Measurements from ENCODE around the gene ATXN7. TPM values are rescaled to one million over a fixed set of nuclear protein-coding genes. Genes with fewer than 3 reads are reported as not detected.

ATXN7 gene
- total and polyA plus RNA-seq, 2 of the 13 experiments (the other 11 are each of a cell fraction or from before 2014, with no cell fraction given) = 13.8 to 20.0 TPM

DNA sequence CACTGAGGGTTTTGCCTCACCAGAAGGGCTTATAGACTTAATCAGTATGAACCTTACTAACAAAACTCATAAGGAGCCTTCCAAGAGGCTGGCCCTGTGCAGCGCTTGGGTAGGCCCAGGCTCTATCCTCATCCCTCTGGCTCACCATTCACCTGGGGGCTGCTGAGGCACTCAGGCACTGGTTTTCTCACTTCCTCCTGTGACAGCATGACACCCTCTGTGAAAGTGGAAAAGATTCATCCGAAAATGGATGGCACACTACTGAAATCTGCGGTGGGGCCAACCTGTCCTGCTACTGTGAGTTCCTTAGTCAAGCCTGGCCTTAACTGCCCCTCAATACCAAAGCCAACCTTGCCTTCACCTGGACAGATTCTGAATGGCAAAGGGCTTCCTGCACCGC, 118.3 kb downstream of the ATXN7 start:
- no peaks in the 10 kb centered on the region for H3K9me3 ChIP-seq (ENCODE audit: low read length)
- peaks cover under 1% of the 10 kb centered on the region; the same call in 1 of the 2 replicates for H3K4me1 ChIP-seq (ENCODE audit: insufficient read depth, low read length)
- ATAC-seq (no peak), FAIRE-seq (no peak), DNase-seq (ENCODE audit: low spot score) (no peak)
- in situ Hi-C loops (cut with HindIII; ENCODE audit: extremely low pct_ligation_motif_present, low pct_unique_long_range_greater_than_20kb) = no loop called here
- no TSS peak for BruUV-seq (replicated peaks)
- H2AFZ ChIP-seq (ENCODE audit: low read length) = no peak overlapping the region
- H4K20me1 ChIP-seq (ENCODE audit: insufficient read depth, low read length) = no peaks in the 10 kb centered on the region
- peaks cover 7% of the 10 kb centered on the region for H3K79me2 ChIP-seq (ENCODE audit: insufficient read depth, low read length)
- no peak overlapping the region for H3K9ac ChIP-seq (ENCODE audit: insufficient read depth, low read depth, low read length)
- no peak overlapping the region for H3K4me2 ChIP-seq (ENCODE audit: low read depth, low read length)
- H3K27ac ChIP-seq (ENCODE audit: extremely low read length, insufficient read depth, low read length) = no peak overlapping the region
- WGBS (ENCODE audit: low lambda C conversion rate) = 98% methylated on average over 4 of the region's 4 CpGs
- ChIA-PET CTCF (ENCODE audit: low intra/inter-chr PET ratio, low total read pairs) (no interaction called here), POLR2A (no interaction called here)
- peaks cover 20 to 63% of the 10 kb centered on the region in 2 experiments for H3K36me3 ChIP-seq (replicated peaks in 1 of 2; ENCODE audit: control insufficient read depth in 1 of 2, insufficient read depth in 2 of 2, low read length in 2 of 2)
- TF ChIP-seq BCL6 (CRISPR knock-in tag; IDR thresholded peaks at IDR 0.05) (no peak), ETV5 (CRISPR knock-in tag; IDR thresholded peaks at IDR 0.05; ENCODE audit: borderline replicate concordance) (no peak)
- H3K27me3 ChIP-seq (ENCODE audit: control insufficient read depth in 1 of 2, insufficient read depth in 2 of 2, low read length in 2 of 2) = no peaks in the 10 kb centered on the region
- intact Hi-C loops (cut with micrococcal nuclease; ENCODE audit: unreplicated experiment) = no loop called here
- H3K4me3 ChIP-seq (replicated peaks in 1 of 3; ENCODE audit: insufficient read depth in 1 of 3, low read depth in 2 of 3, low read length in 3 of 3) = no peak overlapping the region

DNA sequence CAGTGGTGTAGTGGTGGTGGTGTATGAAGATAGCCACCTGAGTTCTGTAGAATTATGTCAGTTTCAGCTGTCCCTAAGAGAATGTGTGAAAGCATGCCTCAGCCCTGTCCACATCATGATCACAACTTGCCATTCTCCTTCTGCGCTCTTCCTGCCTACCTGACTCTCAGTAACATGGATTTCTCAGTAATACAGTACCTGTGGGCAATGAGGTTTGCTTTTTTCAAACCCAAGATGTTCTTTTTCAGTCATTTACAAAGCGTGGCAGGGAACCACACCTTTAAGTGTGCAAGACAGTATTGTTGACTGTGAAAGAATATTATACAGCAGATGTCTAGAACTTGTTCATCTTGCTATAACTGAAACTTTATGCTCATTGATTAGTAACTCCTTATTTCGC, 120.7 kb downstream of the ATXN7 start:
- Histone ChIP-seq H3K4me3 (replicated peaks in 1 of 3; ENCODE audit: insufficient read depth in 1 of 3, low read depth in 2 of 3, low read length in 3 of 3) (no peak overlapping the region), H3K27me3 (ENCODE audit: control insufficient read depth in 1 of 2, insufficient read depth in 2 of 2, low read length in 2 of 2) (no peaks in the 10 kb centered on the region), H4K20me1 (ENCODE audit: insufficient read depth, low read length) (no peaks in the 10 kb centered on the region), H3K36me3 (replicated peaks in 1 of 2; ENCODE audit: control insufficient read depth in 1 of 2, insufficient read depth in 2 of 2, low read length in 2 of 2) (peaks cover 29 to 82% of the 10 kb centered on the region in 2 experiments), H2AFZ (ENCODE audit: low read length) (no peak overlapping the region), H3K4me2 (ENCODE audit: low read depth, low read length) (no peak overlapping the region), H3K27ac (ENCODE audit: extremely low read length, insufficient read depth, low read length) (no peak overlapping the region), H3K4me1 (ENCODE audit: insufficient read depth, low read length) (no peaks in the 10 kb centered on the region), H3K9ac (ENCODE audit: insufficient read depth, low read depth, low read length) (no peak overlapping the region), H3K79me2 (ENCODE audit: insufficient read depth, low read length) (no peaks in the 10 kb centered on the region), H3K9me3 (ENCODE audit: low read length) (no peaks in the 10 kb centered on the region)
- DNase-seq (ENCODE audit: low spot score) (no peak), FAIRE-seq (no peak), ATAC-seq (no peak)
- intact Hi-C loops (cut with micrococcal nuclease; ENCODE audit: unreplicated experiment) (no loop called here), in situ Hi-C loops (cut with HindIII; ENCODE audit: extremely low pct_ligation_motif_present, low pct_unique_long_range_greater_than_20kb) (no loop called here)
- ChIA-PET POLR2A (no interaction called here), CTCF (ENCODE audit: low intra/inter-chr PET ratio, low total read pairs) (no interaction called here)
- 98% methylated on average over 3 of the region's 3 CpGs for WGBS (ENCODE audit: low lambda C conversion rate)
- TF ChIP-seq RARG (CRISPR knock-in tag; IDR thresholded peaks at IDR 0.05; ENCODE audit: low read depth) = no peak
- TF ChIP-seq MATR3 (CRISPR knock-in tag; IDR thresholded peaks at IDR 0.05) = no peak
- TF ChIP-seq ATF7-NPFF (CRISPR knock-in tag; IDR thresholded peaks at IDR 0.05; ENCODE audit: low read depth) = no peak
- TF ChIP-seq TCF12 (IDR thresholded peaks at IDR 0.05) = no peak
- no peak for TF ChIP-seq TCF12 (CRISPR knock-in tag; IDR thresholded peaks at IDR 0.05)
- no peak for TF ChIP-seq ZNF713 (CRISPR knock-in tag; IDR thresholded peaks at IDR 0.05)
- TF ChIP-seq CBX5 (CRISPR knock-in tag; IDR thresholded peaks at IDR 0.05; ENCODE audit: borderline replicate concordance) = no peak
- no peak for TF ChIP-seq NFYB (CRISPR knock-in tag; IDR thresholded peaks at IDR 0.05)
- TF ChIP-seq ZNF788 (CRISPR knock-in tag; IDR thresholded peaks at IDR 0.05; ENCODE audit: borderline replicate concordance) = no peak
- TF ChIP-seq ZNF30 (CRISPR knock-in tag; IDR thresholded peaks at IDR 0.05) = no peak
- TF ChIP-seq ZKSCAN5 (CRISPR knock-in tag; IDR thresholded peaks at IDR 0.05) = no peak
- TF ChIP-seq RFX5 (IDR thresholded peaks at IDR 0.05; ENCODE audit: low read depth, low read length) = no peak
- TF ChIP-seq MYC (CRISPR knock-in tag; IDR thresholded peaks at IDR 0.05; ENCODE audit: borderline replicate concordance) = no peak
- TF ChIP-seq KDM4B (CRISPR knock-in tag; IDR thresholded peaks at IDR 0.05) = no peak
- TF ChIP-seq ZNF782 (CRISPR knock-in tag; IDR thresholded peaks at IDR 0.05; ENCODE audit: borderline replicate concordance) = no peak
- TF ChIP-seq DR1 (CRISPR knock-in tag; IDR thresholded peaks at IDR 0.05) = no peak
- BruUV-seq (replicated peaks) = no TSS peak

Data from HepG2 (cell line).